GM23338 (cell line): ENCODE results near the gene TNFRSF21. TPM values are rescaled to one million over a fixed set of nuclear protein-coding genes. Genes with fewer than 3 reads are reported as not detected.

ENCODE experiments used
- ATAC-seq: fragments of 200-7000 bp; cut with Tn5 transposase; 3 replicates; pipeline ENCODE4 v1.9.1; 2020
- DNase-seq: peaks from one replicate; pipeline ENCODE4 v3.0.0-alpha.2; 2015; ENCODE audit warnings: low spot score
- H2AFZ ChIP-seq: fragments of 200-600 bp; sonication (generic); 2 replicates; pipeline ENCODE4 v1.8.0; 2016; ENCODE audit warnings: antibody characterized with exemption, mild to moderate bottlenecking, moderate library complexity
- H3F3A ChIP-seq: fragments of 200-600 bp; sonication (generic); replicated peaks from 2 replicates; pipeline ENCODE4 v1.8.0; 2017; ENCODE audit warnings: antibody characterized with exemption, mixed run types, low read depth
- H3K27ac ChIP-seq: fragments of 200-600 bp; sonication (generic); 2 replicates; pipeline ENCODE4 v1.6.1; 2016; ENCODE audit warnings: low read depth
- H3K27me3 ChIP-seq: fragments of 200-600 bp; sonication (generic); 2 replicates; pipeline ENCODE4 v1.8.0; 2016; ENCODE audit warnings: mild to moderate bottlenecking, mixed run types, moderate library complexity; ENCODE audit not compliant: insufficient read depth
- H3K36me3 ChIP-seq: fragments of 200-600 bp; sonication (generic); 2 replicates; pipeline ENCODE4 v1.8.0; 2016; ENCODE audit warnings: mild to moderate bottlenecking; ENCODE audit not compliant: insufficient read depth
- H3K4me1 ChIP-seq: fragments of 200-600 bp; sonication (generic); 2 replicates; pipeline ENCODE4 v1.8.0; 2016; ENCODE audit warnings: mild to moderate bottlenecking, moderate library complexity; ENCODE audit not compliant: insufficient read depth
- H3K4me2 ChIP-seq: fragments of 200-600 bp; sonication (generic); 2 replicates; pipeline ENCODE4 v1.7.1; 2017; ENCODE audit warnings: mixed run types
- H3K4me3 ChIP-seq: fragments of 200-600 bp; sonication (generic); 2 replicates; pipeline ENCODE4 v1.6.1; 2016; ENCODE audit warnings: mixed run types
- H3K79me2 ChIP-seq: fragments of 200-600 bp; sonication (generic); replicated peaks from 2 replicates; pipeline ENCODE4 v1.8.0; 2017; ENCODE audit warnings: mild to moderate bottlenecking; ENCODE audit not compliant: insufficient read depth
- H3K9me2 ChIP-seq: fragments of 200-600 bp; sonication (generic); 2 replicates; pipeline ENCODE4 v1.8.0; 2017; ENCODE audit not compliant: insufficient read depth
- H4K20me1 ChIP-seq: fragments of 200-600 bp; sonication (generic); replicated peaks from 2 replicates; pipeline ENCODE4 v1.8.0; 2017; ENCODE audit warnings: mild to moderate bottlenecking; ENCODE audit not compliant: insufficient read depth
- H3K27ac Mint-ChIP-seq: 2 replicates; pipeline ENCODE4 v1.8.0; 2020; ENCODE audit warnings: inconsistent platforms, mild to moderate bottlenecking, moderate library complexity, mixed read lengths
- H3K27me3 Mint-ChIP-seq: 3 replicates; pipeline ENCODE4 v1.8.0; 2022; ENCODE audit warnings: low read depth, mild to moderate bottlenecking, moderate library complexity, mixed read lengths, inconsistent platforms; ENCODE audit not compliant: insufficient read depth, poor library complexity
- H3K36me3 Mint-ChIP-seq: 3 replicates; pipeline ENCODE4 v1.8.0; 2021; ENCODE audit warnings: low read depth, mild to moderate bottlenecking, inconsistent platforms, moderate library complexity, mixed read lengths
- H3K4me1 Mint-ChIP-seq: 3 replicates; pipeline ENCODE4 v1.8.0; 2020; ENCODE audit warnings: mild to moderate bottlenecking, inconsistent platforms, mixed read lengths
- H3K4me3 Mint-ChIP-seq: 3 replicates; pipeline ENCODE4 v1.8.0; 2021; ENCODE audit warnings: moderate library complexity, mild to moderate bottlenecking, inconsistent platforms, mixed read lengths
- H3K9me3 Mint-ChIP-seq: 3 replicates; pipeline ENCODE4 v1.8.0; 2020; ENCODE audit warnings: moderate library complexity, mild to moderate bottlenecking, inconsistent platforms, mixed read lengths
- CREB1 ChIP-seq: fragments of 250-450 bp; sonication (Bioruptor Pico); IDR thresholded peaks from 2 replicates; pipeline ENCODE4 v1.5.0; 2020; ENCODE audit warnings: low read depth, mild to moderate bottlenecking, moderate library complexity
- CTCF ChIP-seq, 2 experiments: fragments of 200-600 bp in 1 of 2; sonication (generic) in 1 of 2; conservative IDR thresholded peaks; 2 replicates each; pipeline versions ENCODE4 v1.5.1 to v1.6.1; 2016 to 2017; ENCODE audit warnings: antibody characterized with exemption in 2 of 2, low read depth in 2 of 2, mild to moderate bottlenecking in 2 of 2, moderate library complexity in 1 of 2
- ETS1 ChIP-seq: IDR thresholded peaks from 2 replicates; pipeline ENCODE4 v1.6.1; 2016; ENCODE audit warnings: antibody characterized with exemption
- EZH2 ChIP-seq: fragments of 200-600 bp; sonication (generic); IDR thresholded peaks from one replicate; pipeline ENCODE4 v1.8.0; 2017; ENCODE audit warnings: antibody characterized with exemption, mild to moderate bottlenecking, low read depth; ENCODE audit not compliant: unreplicated experiment
- EZH2phosphoT487 ChIP-seq: fragments of 200-600 bp; sonication (generic); IDR thresholded peaks from one replicate; pipeline ENCODE4 v1.8.1; 2018; ENCODE audit warnings: antibody characterized with exemption; ENCODE audit not compliant: unreplicated experiment
- JUNB ChIP-seq: IDR thresholded peaks from one replicate; pipeline ENCODE4 v1.6.1; 2016; ENCODE audit warnings: antibody characterized with exemption; ENCODE audit not compliant: unreplicated experiment
- NANOG ChIP-seq: IDR thresholded peaks from 2 replicates; pipeline ENCODE4 v1.6.1; 2016; ENCODE audit warnings: antibody characterized with exemption, borderline replicate concordance
- POLR2AphosphoS5 ChIP-seq: IDR thresholded peaks from 2 replicates; pipeline ENCODE4 v1.6.1; 2016; ENCODE audit warnings: antibody characterized with exemption, low read depth
- STAT1 ChIP-seq: IDR thresholded peaks from one replicate; pipeline ENCODE4 v1.6.1; 2016; ENCODE audit warnings: antibody characterized with exemption; ENCODE audit not compliant: unreplicated experiment
- ZNF114 ChIP-seq: fragments of 250-450 bp; sonication (Bioruptor Pico); IDR thresholded peaks from 2 replicates; pipeline ENCODE4 v1.5.0; 2020; ENCODE audit warnings: mild to moderate bottlenecking, moderate library complexity
- ZNF331 ChIP-seq: fragments of 250-450 bp; sonication (Bioruptor Pico); IDR thresholded peaks from 2 replicates; pipeline ENCODE4 v1.5.0; 2020; ENCODE audit warnings: low read depth, mild to moderate bottlenecking, moderate library complexity
- ZNF462 ChIP-seq: fragments of 250-450 bp; sonication (Bioruptor Pico); IDR thresholded peaks from 2 replicates; pipeline ENCODE4 v1.5.0; 2020; ENCODE audit warnings: mild to moderate bottlenecking, moderate library complexity
- polyA plus RNA-seq: library from polyadenylated mRNA; unstranded; fragments of >200 nt; fragmentation: Nextera tagmentation; extraction: Ambion mirVana; gene quantifications from 2 replicates; pipeline ENCODE4 v1.2.1, GENCODE V29; 2016
- total RNA-seq: library from RNA; depleted of rRNA; stranded (reverse); fragments of >200 nt; shearing (Covaris generic); gene quantifications from 2 replicates; pipeline ENCODE4 v1.2.3, GENCODE V29; 2014
- TF ChIP-seq, protein P1 (sequence below): IDR thresholded peaks from one replicate; pipeline ENCODE4 v1.6.1; 2018; ENCODE audit warnings: antibody characterized with exemption; ENCODE audit not compliant: unreplicated experiment

Gene TNFRSF21
- total and polyA plus RNA-seq, 2 experiments from 2014 or later: 22.1 to 48.1 TPM

DNA sequence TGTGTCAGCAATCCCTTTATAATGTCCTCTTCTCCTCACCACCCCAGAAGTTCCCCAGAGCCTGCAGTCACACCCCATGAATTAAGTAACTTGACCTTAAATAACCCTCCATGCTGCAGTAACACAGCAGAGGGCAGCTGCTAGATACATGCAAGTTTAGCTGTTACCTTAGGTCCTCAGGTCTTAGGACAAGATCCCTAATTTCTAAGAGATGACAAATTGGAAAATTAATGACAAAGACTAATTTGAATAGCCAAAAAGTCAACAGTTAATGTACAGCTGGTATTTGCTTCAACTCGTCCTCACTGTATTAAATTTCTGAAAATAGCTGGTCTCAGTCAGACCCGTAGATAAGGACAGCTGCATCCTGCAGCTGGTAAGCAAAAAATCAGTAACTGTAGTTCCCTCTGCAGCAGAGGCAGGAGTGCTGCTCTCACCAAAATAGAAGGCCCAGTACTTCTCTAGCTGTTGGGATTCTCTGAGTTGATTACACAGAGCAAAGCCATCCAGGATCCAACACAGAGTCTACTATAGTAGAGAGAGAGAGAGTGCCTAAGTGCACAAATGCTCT lies 62.4 kb downstream of the TNFRSF21 start:
- Histone ChIP-seq H3K4me3 (no peak overlapping the region), H3K27me3 (no peaks in the 10 kb centered on the region), H3K36me3 (no peaks in the 10 kb centered on the region), H2AFZ (no peak overlapping the region), H3K79me2 (peaks cover 86% of the 10 kb centered on the region), H3K27ac (no peak overlapping the region), H3K4me1 (peaks cover 22% of the 10 kb centered on the region), H3K4me2 (no peak overlapping the region), H3F3A (no peaks in the 10 kb centered on the region), H4K20me1 (no peaks in the 10 kb centered on the region; the same call in none of the 2 replicates), H3K9me2 (no peaks in the 10 kb centered on the region)
- no peaks in the 10 kb centered on the region for H3K9me3 Mint-ChIP-seq
- H3K27me3 Mint-ChIP-seq: no peaks in the 10 kb centered on the region
- H3K27ac Mint-ChIP-seq: no peak overlapping the region; the same call in 1 of the 2 replicates
- peaks cover 46% of the 10 kb centered on the region; the same call in 2 of the 3 replicates for H3K4me1 Mint-ChIP-seq
- DNase-seq: no peak
- H3K4me3 Mint-ChIP-seq: no peak overlapping the region
- TF ChIP-seq EZH2phosphoT487 (no peak), CREB1 (CRISPR knock-in tag) (no peak), ZNF114 (CRISPR knock-in tag) (no peak), EZH2 (no peak), STAT1 (no peak), ZNF331 (no peak), CTCF (conservative IDR thresholded peaks at IDR 0.05; ENCODE audit: low read depth in 2 of 2) (no peak), ETS1 (no peak), JUNB (no peak), POLR2AphosphoS5 (no peak), NANOG (no peak), ZNF462 (CRISPR knock-in tag) (no peak)
- TF ChIP-seq, protein P1, sequence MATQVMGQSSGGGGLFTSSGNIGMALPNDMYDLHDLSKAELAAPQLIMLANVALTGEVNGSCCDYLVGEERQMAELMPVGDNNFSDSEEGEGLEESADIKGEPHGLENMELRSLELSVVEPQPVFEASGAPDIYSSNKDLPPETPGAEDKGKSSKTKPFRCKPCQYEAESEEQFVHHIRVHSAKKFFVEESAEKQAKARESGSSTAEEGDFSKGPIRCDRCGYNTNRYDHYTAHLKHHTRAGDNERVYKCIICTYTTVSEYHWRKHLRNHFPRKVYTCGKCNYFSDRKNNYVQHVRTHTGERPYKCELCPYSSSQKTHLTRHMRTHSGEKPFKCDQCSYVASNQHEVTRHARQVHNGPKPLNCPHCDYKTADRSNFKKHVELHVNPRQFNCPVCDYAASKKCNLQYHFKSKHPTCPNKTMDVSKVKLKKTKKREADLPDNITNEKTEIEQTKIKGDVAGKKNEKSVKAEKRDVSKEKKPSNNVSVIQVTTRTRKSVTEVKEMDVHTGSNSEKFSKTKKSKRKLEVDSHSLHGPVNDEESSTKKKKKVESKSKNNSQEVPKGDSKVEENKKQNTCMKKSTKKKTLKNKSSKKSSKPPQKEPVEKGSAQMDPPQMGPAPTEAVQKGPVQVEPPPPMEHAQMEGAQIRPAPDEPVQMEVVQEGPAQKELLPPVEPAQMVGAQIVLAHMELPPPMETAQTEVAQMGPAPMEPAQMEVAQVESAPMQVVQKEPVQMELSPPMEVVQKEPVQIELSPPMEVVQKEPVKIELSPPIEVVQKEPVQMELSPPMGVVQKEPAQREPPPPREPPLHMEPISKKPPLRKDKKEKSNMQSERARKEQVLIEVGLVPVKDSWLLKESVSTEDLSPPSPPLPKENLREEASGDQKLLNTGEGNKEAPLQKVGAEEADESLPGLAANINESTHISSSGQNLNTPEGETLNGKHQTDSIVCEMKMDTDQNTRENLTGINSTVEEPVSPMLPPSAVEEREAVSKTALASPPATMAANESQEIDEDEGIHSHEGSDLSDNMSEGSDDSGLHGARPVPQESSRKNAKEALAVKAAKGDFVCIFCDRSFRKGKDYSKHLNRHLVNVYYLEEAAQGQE: no peak
- H3K36me3 Mint-ChIP-seq: peaks cover 23% of the 10 kb centered on the region; the same call in 2 of the 3 replicates
- peak; percentile 78 for ATAC-seq
